Activated T-helper 17 cell treated with anti-CD3 and anti-CD28 coated beads, Interleukin-2, amount 50 U/mL, for 72 hours (primary cell): ENCODE results near the gene SORL1. TPM values are rescaled to one million over a fixed set of nuclear protein-coding genes. Genes with fewer than 3 reads are reported as not detected.
"Not testable (repeated sequence)": the region's sequence is repeated elsewhere in the genome, so short reads cannot be mapped to it uniquely, and the experiment has no call there.

ENCODE experiments used
- ATAC-seq: fragments of 150-1000 bp; cut with Tn5 transposase; replicated peaks from 2 replicates; pipeline ENCODE4 v1.10.0; 2021; ENCODE audit warnings: mild to moderate bottlenecking, moderate library complexity
- H3K27ac Mint-ChIP-seq: one replicate; pipeline ENCODE4 v1.8.0; 2022; ENCODE audit warnings: mixed read lengths
- H3K27me3 Mint-ChIP-seq: one replicate; pipeline ENCODE4 v1.8.0; 2022; ENCODE audit warnings: mixed read lengths
- H3K36me3 Mint-ChIP-seq: one replicate; pipeline ENCODE4 v1.8.0; 2022; ENCODE audit warnings: low read depth, mild to moderate bottlenecking, mixed read lengths
- H3K4me1 Mint-ChIP-seq: one replicate; pipeline ENCODE4 v1.8.0; 2022; ENCODE audit warnings: mixed read lengths
- H3K4me3 Mint-ChIP-seq: one replicate; pipeline ENCODE4 v1.8.0; 2022; ENCODE audit warnings: mild to moderate bottlenecking, mixed read lengths
- H3K9me3 Mint-ChIP-seq: one replicate; pipeline ENCODE4 v1.8.0; 2022; ENCODE audit warnings: mixed read lengths
- total RNA-seq, 2 donors: library from RNA; stranded (reverse); gene quantifications; one replicate each; pipeline ENCODE4 v1.2.3, GENCODE V29; 2022

SORL1 gene
- total RNA-seq, 2 donors from 2014 or later = 47.1 to 98.5 TPM

- Mint-ChIP-seq H3K9me3 (no peaks in the 10 kb centered on the region), H3K27ac (peak overlapping the region; percentile 87), H3K4me3 (peak overlapping the region; percentile 92), H3K36me3 (peaks cover 34% of the 10 kb centered on the region), H3K27me3 (no peaks in the 10 kb centered on the region), H3K4me1 (peaks cover 60% of the 10 kb centered on the region)
- no peak for ATAC-seq
These were observed 15.4 kb downstream of the SORL1 start for GRCh38 chr11:121467471-121467870.

DNA sequence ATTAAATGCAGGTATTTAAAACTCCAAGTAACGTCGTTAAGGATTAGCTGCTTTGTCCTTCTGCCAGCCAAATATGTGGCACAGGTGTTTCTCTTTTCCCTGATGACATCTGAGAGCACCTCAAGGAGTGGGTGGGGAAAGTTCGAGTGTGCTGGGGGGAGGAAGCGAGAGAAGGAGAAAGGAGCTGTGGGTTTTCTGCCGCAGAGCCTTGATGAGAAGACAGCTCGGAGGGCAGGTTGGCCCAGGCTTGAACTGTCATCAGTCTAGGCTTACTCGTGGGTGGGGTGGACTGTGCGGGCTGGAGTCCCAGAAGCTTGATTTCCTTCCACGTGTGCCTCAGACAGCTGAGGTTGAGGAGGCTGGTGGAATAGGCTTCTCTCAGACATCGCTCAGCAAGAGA lies 15.9 kb downstream of the SORL1 start:
- peak overlapping the region; percentile 87 for H3K27ac Mint-ChIP-seq
- H3K4me1 Mint-ChIP-seq = peaks cover 61% of the 10 kb centered on the region
- no peaks in the 10 kb centered on the region for H3K27me3 Mint-ChIP-seq
- H3K36me3 Mint-ChIP-seq = peaks cover 38% of the 10 kb centered on the region
- H3K4me3 Mint-ChIP-seq = peak overlapping the region; percentile 92
- peak; percentile 38 for ATAC-seq
- no peaks in the 10 kb centered on the region for H3K9me3 Mint-ChIP-seq

GRCh38 chr11:121469910-121470309 lies 17.8 kb downstream of the SORL1 start:
- H3K36me3 Mint-ChIP-seq = peaks cover 48% of the 10 kb centered on the region
- peaks cover 54% of the 10 kb centered on the region for H3K4me1 Mint-ChIP-seq
- no peak for ATAC-seq
- no peaks in the 10 kb centered on the region for H3K27me3 Mint-ChIP-seq
- H3K27ac Mint-ChIP-seq = peak overlapping the region; percentile 61
- H3K4me3 Mint-ChIP-seq = peak overlapping the region; percentile 92
- H3K9me3 Mint-ChIP-seq = no peaks in the 10 kb centered on the region

GRCh38 chr11:121471167-121471566 lies 19.1 kb downstream of the SORL1 start:
- no peak for ATAC-seq
- Mint-ChIP-seq H3K27ac (no peak overlapping the region), H3K4me1 (peaks cover 56% of the 10 kb centered on the region), H3K4me3 (no peak overlapping the region), H3K36me3 (peaks cover 59% of the 10 kb centered on the region), H3K9me3 (no peaks in the 10 kb centered on the region), H3K27me3 (no peaks in the 10 kb centered on the region)

DNA sequence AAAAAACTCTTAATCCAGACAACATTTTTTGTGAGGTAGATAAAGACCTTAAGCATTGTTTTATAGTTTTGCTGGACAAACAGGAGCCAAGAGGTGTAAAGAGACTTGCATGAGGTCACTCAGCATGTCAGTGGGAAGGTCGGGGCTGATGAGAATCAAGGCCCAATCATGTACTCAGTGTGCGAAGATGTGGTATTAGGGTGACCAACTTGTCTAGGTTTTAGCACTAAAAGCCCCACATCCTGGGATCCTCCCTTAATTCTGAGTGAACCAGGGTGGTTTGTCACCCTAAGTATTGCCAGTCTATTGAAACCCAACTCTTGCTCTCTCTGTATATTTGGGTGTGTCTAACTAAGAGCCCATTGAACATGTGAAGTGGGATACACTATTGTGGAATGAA lies 20.2 kb downstream of the SORL1 start:
- no peaks in the 10 kb centered on the region for H3K9me3 Mint-ChIP-seq
- no peaks in the 10 kb centered on the region for H3K27me3 Mint-ChIP-seq
- H3K4me3 Mint-ChIP-seq = peak overlapping the region; percentile 43
- H3K4me1 Mint-ChIP-seq = peaks cover 58% of the 10 kb centered on the region
- H3K27ac Mint-ChIP-seq = peak overlapping the region; percentile 40
- peaks cover 70% of the 10 kb centered on the region for H3K36me3 Mint-ChIP-seq
- ATAC-seq = peak; percentile 45

- Mint-ChIP-seq H3K4me3 (peak overlapping the region; percentile 43), H3K27ac (peak overlapping the region; percentile 40), H3K9me3 (no peaks in the 10 kb centered on the region), H3K27me3 (no peaks in the 10 kb centered on the region), H3K4me1 (peaks cover 50% of the 10 kb centered on the region), H3K36me3 (peaks cover 79% of the 10 kb centered on the region)
- peak; percentile 65 for ATAC-seq
These were observed 21.1 kb downstream of the SORL1 start for GRCh38 chr11:121473064-121473777.

- Mint-ChIP-seq H3K4me3 (no peak overlapping the region), H3K4me1 (peaks cover 47% of the 10 kb centered on the region), H3K27ac (no peak overlapping the region), H3K27me3 (no peaks in the 10 kb centered on the region), H3K9me3 (no peaks in the 10 kb centered on the region), H3K36me3 (peaks cover 87% of the 10 kb centered on the region)
- no peak for ATAC-seq
These were observed 22.6 kb downstream of the SORL1 start for GRCh38 chr11:121474680-121475079.

DNA sequence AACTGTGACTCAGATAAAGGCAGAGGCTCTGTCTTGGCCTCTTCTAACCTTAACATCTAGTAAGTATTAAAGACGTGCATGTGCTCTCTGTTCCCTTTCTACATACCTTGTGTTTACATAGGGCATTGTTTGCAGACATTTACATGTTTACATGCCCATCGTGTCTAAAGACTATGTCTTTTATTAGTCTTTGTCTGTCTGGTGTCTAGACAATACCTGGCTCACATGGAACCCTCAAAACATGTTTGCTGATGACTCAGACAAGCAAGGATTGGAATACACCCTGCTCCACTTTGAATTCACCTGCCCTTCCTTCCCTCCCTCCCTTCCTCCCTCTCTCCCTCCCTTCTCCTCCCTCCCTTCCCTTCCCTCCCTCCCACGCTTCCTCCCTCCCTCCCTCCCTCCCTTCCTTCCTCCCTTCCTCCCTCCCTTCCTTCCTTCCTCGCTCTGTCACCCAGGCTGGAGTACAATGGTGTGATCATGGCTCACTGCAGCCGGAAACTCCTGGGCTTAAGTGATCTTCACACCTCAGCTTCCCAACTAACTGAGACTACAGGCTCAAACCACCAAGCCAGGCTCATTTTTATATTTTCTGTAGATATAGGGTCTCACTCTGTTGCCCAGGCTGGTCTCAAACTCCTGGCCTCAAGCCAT lies 24.4 kb downstream of the SORL1 start:
- peaks cover 69% of the 10 kb centered on the region for H3K36me3 Mint-ChIP-seq
- peak overlapping the region; percentile 56 for H3K27ac Mint-ChIP-seq
- peaks cover 40% of the 10 kb centered on the region for H3K4me1 Mint-ChIP-seq
- H3K27me3 Mint-ChIP-seq = no peaks in the 10 kb centered on the region
- H3K4me3 Mint-ChIP-seq = no peak overlapping the region
- H3K9me3 Mint-ChIP-seq = no peaks in the 10 kb centered on the region
- ATAC-seq = no peak

DNA sequence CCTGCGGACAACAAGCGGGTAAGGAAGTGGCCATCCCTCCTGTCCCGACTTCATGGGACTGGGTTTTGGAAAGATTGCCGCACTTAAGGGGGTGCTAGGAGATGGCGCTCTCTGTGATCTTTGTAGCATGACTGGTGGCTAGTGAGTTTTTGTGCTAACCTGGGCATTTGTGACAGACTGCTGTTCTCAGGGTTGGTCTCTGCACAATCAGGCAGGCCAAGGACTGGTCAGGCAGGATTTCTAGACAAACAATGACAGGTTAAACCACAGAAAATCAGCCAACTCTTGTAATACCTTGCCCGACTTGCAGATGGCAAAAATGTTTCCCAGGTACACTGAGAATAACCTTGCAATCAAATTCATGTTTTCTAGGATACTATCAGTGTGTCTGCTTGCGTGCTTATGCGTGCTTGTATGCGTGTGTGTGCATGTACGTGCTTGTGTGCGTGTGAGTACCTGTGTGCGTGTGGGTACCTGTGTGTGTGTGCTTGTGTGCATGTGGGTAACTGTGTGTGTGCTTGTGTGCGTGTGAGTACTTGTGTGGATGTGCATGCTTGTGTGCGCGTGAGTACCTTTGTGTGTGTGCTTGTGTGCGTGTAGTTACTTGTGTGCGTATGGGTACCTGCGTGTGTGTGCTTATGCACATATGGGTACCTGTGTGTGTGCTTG lies 26.2 kb downstream of the SORL1 start:
- Mint-ChIP-seq H3K36me3 (peaks cover 50% of the 10 kb centered on the region), H3K27me3 (no peaks in the 10 kb centered on the region), H3K4me1 (peaks cover 34% of the 10 kb centered on the region), H3K4me3 (no peak overlapping the region), H3K27ac (no peak overlapping the region), H3K9me3 (no peaks in the 10 kb centered on the region)
- ATAC-seq = no peak

- no peak for ATAC-seq
- Mint-ChIP-seq H3K4me1 (peaks cover 40% of the 10 kb centered on the region), H3K36me3 (peaks cover 54% of the 10 kb centered on the region), H3K27me3 (no peaks in the 10 kb centered on the region), H3K4me3 (no peak overlapping the region), H3K9me3 (no peaks in the 10 kb centered on the region), H3K27ac (no peak overlapping the region)
These were observed 27.0 kb downstream of the SORL1 start for GRCh38 chr11:121478895-121479697.

DNA sequence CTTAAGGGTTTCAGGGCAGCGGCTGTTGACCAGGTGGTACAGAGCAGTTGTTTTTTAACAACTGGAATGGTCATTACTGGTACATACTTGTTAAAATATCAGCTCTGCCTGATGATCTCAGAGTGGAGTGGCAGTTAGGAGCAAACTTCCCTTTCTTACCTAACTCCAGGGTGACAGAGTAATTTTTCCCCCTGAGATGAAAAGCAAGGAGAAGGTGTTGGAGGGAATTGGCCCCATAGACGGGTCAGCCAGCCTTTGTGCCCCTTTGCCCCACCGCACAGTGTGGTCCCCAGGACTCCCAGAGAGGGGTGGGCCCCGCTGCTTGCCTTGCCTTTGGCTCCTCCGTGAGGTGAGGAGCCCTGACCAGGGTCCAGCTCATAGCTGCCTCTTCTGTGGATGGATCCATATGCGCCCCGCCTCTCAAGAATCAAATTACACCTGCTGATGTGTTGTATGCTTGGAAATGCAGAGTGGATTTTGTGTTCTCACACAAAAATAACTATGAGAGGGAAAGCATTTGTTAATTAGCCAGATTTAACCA lies 27.7 kb downstream of the SORL1 start:
- Mint-ChIP-seq H3K27ac (no peak overlapping the region), H3K4me3 (no peak overlapping the region), H3K4me1 (peaks cover 45% of the 10 kb centered on the region), H3K36me3 (peaks cover 60% of the 10 kb centered on the region), H3K27me3 (no peaks in the 10 kb centered on the region), H3K9me3 (no peaks in the 10 kb centered on the region)
- no peak for ATAC-seq

DNA sequence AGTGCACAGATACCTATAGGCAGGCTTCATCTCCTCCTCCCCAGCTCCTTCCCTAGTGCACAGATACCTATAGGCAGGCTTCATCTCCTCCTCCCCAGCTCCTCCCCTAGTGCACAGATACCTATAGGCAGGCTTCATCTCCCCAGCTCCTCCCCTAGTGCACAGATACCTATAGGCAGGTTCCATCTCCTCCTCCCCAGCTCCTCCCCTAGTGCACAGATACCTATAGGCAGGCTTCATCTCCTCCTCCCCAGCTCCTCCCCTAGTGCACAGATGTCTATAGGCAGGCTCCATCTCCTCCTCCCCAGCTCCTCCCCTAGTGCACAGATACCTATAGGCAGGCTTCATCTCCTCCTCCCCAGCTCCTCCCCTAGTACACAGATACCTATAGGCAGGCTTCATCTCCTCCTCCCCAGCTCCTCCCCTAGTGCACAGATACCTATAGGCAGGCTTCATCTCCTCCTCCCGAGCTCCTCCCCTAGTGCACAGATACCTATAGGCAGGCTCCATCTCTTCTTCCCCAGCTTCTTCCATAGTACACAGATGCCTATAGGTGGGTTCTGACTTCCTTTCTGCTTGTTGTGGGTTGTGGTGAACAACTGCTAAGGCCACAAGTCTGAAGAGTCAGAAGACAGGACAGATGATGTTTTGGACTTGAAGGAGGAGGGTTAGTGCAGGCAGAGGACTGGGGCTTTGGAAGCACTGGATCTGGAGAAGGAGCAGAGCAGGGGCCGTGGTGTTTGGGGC lies 29.5 kb downstream of the SORL1 start:
- H3K27me3 Mint-ChIP-seq, H3K9me3 Mint-ChIP-seq: not testable (repeated sequence)
- peaks cover 57% of the 10 kb centered on the region for H3K36me3 Mint-ChIP-seq
- peaks cover 34% of the 10 kb centered on the region for H3K4me1 Mint-ChIP-seq
- H3K4me3 Mint-ChIP-seq = peak overlapping the region; percentile 83
- H3K27ac Mint-ChIP-seq = peak overlapping the region; percentile 90
- ATAC-seq = peak; percentile 90

GRCh38 chr11:121482231-121483129 lies 30.4 kb downstream of the SORL1 start:
- H3K27me3 Mint-ChIP-seq = no peaks in the 10 kb centered on the region
- H3K4me1 Mint-ChIP-seq = peaks cover 30% of the 10 kb centered on the region
- H3K36me3 Mint-ChIP-seq = peaks cover 55% of the 10 kb centered on the region
- H3K9me3 Mint-ChIP-seq = no peaks in the 10 kb centered on the region
- peak overlapping the region; percentile 83 for H3K4me3 Mint-ChIP-seq
- ATAC-seq = peak; percentile 87
- H3K27ac Mint-ChIP-seq = peak overlapping the region; percentile 90
